Tibial nerve (tissue), 4 donors: ENCODE data around the gene ZNF787. TPM values are rescaled to one million over a fixed set of nuclear protein-coding genes. Genes with fewer than 3 reads are reported as not detected.

Source experiments
- DNase-seq, 2 donors: peaks; one replicate each; pipeline ENCODE4 v3.0.0-alpha.2; 2019; ENCODE audit warnings: low spot score in 2 of 2
- H3K27ac ChIP-seq, 4 donors: fragments of 200-600 bp; sonication (generic) in 3 of 4; one replicate each; pipeline ENCODE4 v1.5.1; 2017 to 2019; ENCODE audit warnings: mild to moderate bottlenecking in 1 of 4
- H3K27me3 ChIP-seq, 2 donors: fragments of 200-600 bp; sonication (generic) in 1 of 2; one replicate each; pipeline versions ENCODE4 v1.5.1 to v1.6.0; 2017 to 2019
- H3K36me3 ChIP-seq, 3 donors: fragments of 200-600 bp; sonication (generic); one replicate each; pipeline ENCODE4 v1.5.1; 2018 to 2019
- H3K4me1 ChIP-seq, 4 donors: fragments of 200-600 bp; sonication (generic) in 3 of 4; one replicate each; pipeline ENCODE4 v1.5.1; 2017 to 2019
- H3K4me3 ChIP-seq, 4 donors: fragments of 200-600 bp; sonication (generic) in 3 of 4; one replicate each; pipeline ENCODE4 v1.5.1; 2017 to 2019; ENCODE audit warnings: mild to moderate bottlenecking in 1 of 4, moderate library complexity in 1 of 4
- H3K9me3 ChIP-seq, 4 donors: fragments of 200-600 bp; sonication (generic) in 3 of 4; one replicate each; pipeline ENCODE4 v1.5.1; 2017 to 2019
- EP300 ChIP-seq, 2 donors: sonication (generic); formaldehyde crosslinking; IDR thresholded peaks; one replicate each; pipeline ENCODE4 v1.6.1; 2017; ENCODE audit warnings: antibody characterized with exemption in 2 of 2, mild to moderate bottlenecking in 1 of 2
- POLR2A ChIP-seq, 2 donors: fragments of 450-650 bp; IDR thresholded peaks; one replicate each; pipeline ENCODE4 v1.6.1; 2017; ENCODE audit warnings: antibody characterized with exemption in 2 of 2, mild to moderate bottlenecking in 2 of 2, moderate library complexity in 2 of 2
- WGBS, 2 donors: methylation state at CpG; one replicate each; pipeline ENCODE4 v1.1.5; 2018; 5-methylcytosine and 5-hydroxymethylcytosine counted together
- total RNA-seq, 4 donors: library from RNA; depleted of rRNA; stranded (reverse); fragments of >200 nt; gene quantifications; one replicate each; pipeline ENCODE4 v1.1.0, GENCODE V29; 2016
- TF ChIP-seq, protein P1 (sequence below), 5 experiments: fragments of 200-600 bp in 3 of 5; fragments of 450-650 bp in 2 of 5; sonication (generic) in 3 of 5; IDR thresholded peaks; one replicate each; pipeline ENCODE4 v1.5.1; 2016 to 2019; ENCODE audit warnings: antibody characterized with exemption in 5 of 5, mild to moderate bottlenecking in 3 of 5, moderate library complexity in 2 of 5

Gene ZNF787
- total RNA-seq, 4 donors from 2014 or later = 13.6 to 21.6 (median 18.5) TPM

DNA sequence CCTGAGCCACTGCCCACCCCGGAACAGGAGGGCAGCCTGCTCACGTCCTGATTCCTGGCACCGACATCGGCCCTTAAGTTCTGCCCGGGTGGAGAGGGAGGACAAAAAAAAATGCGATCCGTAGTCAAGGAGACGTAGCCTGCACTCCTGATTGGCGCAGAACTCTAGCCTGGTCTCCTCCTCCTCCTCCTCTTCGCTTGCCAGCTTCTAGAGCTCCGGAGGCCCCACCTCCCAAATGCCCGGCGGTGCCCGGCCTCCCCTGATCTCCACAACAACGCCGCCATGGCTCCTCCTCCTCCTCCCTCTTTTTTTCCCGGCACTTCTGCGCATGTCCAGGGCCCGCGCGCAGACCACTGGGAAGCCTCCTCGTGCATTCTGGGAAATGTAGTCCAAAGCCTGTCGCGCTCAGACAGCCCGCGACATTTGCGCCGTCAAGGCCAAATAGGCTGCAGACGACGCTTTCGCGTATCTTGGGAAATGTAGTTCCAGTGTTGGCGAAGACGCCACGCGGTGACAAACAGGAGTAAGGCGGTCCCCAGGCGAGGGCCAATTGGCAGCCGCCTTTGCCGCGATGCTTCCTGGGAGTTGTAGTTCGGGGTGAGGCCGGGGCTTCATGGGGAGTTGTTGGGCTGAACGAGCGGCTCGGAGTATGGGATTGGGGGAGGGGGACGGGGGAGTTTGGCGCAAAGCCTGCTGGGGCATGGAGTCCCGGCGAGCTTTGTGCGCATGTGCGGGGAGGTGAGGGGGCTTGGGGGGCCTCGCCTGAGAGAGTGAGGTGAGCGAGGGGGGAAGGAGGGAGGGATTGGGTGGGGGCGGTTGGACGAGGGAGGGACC is 19.7 kb upstream of the ZNF787 start, which contains the start of gene ZNF444:
Gene ZNF444, plus strand, starts transcription at position 705 of the 834 bp plus-strand sequence. CDS start 5,625 bp downstream, outside the sequence.
- Histone ChIP-seq H3K4me3 (peak within 1 kb of the TSS; percentile 39 to 66 (median 53)), H3K4me1 (peaks cover 0 to 32% (median 6%) of the 10 kb centered on the region in 4 donors), H3K36me3 (peaks cover 0 to under 1% (median 0%) of the 10 kb centered on the region in 3 donors), H3K9me3 (no peaks in the 10 kb centered on the region), H3K27me3 (no peaks in the 10 kb centered on the region), H3K27ac (peak within 1 kb of the TSS; percentile 88 to 95 (median 92))
- DNase-seq = peak; percentile 96 to 97
- peak; percentile 91 to 97 for TF ChIP-seq EP300 (IDR thresholded peaks at IDR 0.05)
- TF ChIP-seq, protein P1, sequence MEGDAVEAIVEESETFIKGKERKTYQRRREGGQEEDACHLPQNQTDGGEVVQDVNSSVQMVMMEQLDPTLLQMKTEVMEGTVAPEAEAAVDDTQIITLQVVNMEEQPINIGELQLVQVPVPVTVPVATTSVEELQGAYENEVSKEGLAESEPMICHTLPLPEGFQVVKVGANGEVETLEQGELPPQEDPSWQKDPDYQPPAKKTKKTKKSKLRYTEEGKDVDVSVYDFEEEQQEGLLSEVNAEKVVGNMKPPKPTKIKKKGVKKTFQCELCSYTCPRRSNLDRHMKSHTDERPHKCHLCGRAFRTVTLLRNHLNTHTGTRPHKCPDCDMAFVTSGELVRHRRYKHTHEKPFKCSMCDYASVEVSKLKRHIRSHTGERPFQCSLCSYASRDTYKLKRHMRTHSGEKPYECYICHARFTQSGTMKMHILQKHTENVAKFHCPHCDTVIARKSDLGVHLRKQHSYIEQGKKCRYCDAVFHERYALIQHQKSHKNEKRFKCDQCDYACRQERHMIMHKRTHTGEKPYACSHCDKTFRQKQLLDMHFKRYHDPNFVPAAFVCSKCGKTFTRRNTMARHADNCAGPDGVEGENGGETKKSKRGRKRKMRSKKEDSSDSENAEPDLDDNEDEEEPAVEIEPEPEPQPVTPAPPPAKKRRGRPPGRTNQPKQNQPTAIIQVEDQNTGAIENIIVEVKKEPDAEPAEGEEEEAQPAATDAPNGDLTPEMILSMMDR (IDR thresholded peaks at IDR 0.05) = peak in 1 of 5 experiments; percentile 32
- peak; percentile 31 to 64 for TF ChIP-seq POLR2A (IDR thresholded peaks at IDR 0.05)
- WGBS, 2 donors = 0 to 1% methylated on average over 54 to 55 of the region's 56 CpGs

DNA sequence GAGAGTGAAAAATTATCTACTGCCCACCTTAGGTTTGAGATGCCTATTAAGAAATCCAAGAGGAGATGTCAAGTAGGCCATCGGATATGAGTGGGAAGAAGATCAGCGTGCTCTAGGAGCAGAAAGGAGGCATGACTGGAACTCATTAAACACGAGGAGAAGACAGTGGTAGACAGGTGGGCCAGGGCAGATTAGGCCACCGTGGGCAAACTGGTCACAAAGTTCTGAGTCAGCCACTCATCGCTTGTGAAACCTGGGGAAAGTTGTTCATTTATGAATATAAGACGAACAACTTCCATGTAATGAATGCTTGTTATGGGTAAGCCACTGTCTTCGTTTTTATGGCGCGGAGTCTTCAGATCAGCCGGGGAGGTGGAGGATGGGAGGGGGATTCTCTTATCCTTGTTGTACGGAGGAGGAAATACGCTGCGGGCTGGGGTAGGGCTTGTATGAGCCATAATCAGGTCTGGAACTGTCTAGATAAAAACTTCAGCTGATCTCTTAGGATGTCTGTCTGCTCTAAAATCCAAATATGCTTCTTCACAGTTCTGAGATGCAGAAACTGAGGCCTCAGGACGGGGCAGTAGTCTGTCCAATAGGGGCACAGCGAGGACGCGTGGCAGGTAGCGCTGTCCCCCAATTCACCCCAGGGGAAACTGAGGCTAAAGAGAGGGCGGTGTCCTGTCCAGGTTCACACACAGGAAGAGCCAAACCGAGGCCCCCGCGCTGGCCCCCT is 18.9 kb upstream of the ZNF787 start:
- Histone ChIP-seq H3K9me3 (no peaks in the 10 kb centered on the region), H3K27me3 (no peaks in the 10 kb centered on the region), H3K27ac (peak overlapping the region; percentile 88 to 95 (median 92)), H3K36me3 (no peaks in the 10 kb centered on the region), H3K4me3 (peak overlapping the region; percentile 39 to 66 (median 53)), H3K4me1 (peaks cover 0 to 32% (median 6%) of the 10 kb centered on the region in 4 donors)
- WGBS, 2 donors = 26% methylated on average over 22 of the region's 22 CpGs
- DNase-seq = no peak
- no peak for TF ChIP-seq POLR2A (IDR thresholded peaks at IDR 0.05)
- no peak for TF ChIP-seq EP300 (IDR thresholded peaks at IDR 0.05)

DNA sequence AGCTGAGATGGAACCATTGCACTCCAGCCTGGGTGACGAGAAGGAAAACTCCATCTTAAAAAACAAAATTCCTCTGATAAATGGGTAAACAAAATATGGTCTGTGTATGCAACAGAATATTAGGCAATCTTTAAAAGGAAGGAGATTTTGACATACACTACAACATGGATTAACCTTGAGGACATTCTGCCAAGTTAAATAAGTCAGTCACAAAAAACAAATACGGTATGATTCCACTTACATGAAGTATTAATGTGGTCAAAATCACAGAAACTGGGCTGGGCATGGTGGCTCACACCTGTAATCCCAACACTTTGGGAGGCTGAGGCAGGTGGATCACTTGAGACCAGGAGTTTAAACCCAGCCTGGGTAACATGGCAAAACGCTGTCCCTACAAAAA is 17.0 kb upstream of the ZNF787 start:
- Histone ChIP-seq H3K9me3 (no peaks in the 10 kb centered on the region), H3K36me3 (no peaks in the 10 kb centered on the region), H3K4me3 (no peak overlapping the region), H3K4me1 (peaks cover 0 to 25% (median 6%) of the 10 kb centered on the region in 4 donors), H3K27me3 (no peaks in the 10 kb centered on the region), H3K27ac (no peak overlapping the region)
- DNase-seq = no peak
- TF ChIP-seq EP300 (IDR thresholded peaks at IDR 0.05) (no peak), POLR2A (IDR thresholded peaks at IDR 0.05) (no peak)
- TF ChIP-seq, protein P1 (IDR thresholded peaks at IDR 0.05) = no peak
- WGBS, 2 donors = 65 to 82% methylated on average over 3 of the region's 3 CpGs

DNA sequence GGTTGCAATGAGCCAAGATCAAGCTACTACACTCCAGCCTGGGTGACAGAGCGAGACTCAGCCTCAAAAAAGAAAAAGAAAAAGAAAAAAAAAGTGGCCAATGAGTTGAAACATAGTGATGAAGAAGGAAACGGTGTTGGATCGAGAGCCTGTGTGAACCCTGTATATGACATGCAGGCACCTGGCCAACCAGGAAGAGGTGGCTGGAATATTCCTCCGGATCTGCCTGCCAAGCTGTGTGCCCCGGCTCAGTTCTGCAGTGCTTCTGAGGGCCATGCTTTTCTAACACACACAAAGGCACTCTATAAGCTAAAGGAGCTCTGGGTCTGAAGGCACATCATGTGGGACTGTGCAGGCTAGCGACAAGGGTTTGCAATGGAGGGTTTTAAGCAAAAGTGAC is 16.3 kb upstream of the ZNF787 start:
- Histone ChIP-seq H3K4me3 (no peak overlapping the region), H3K4me1 (peaks cover 0 to 25% (median 6%) of the 10 kb centered on the region in 4 donors), H3K27ac (no peak overlapping the region), H3K36me3 (no peaks in the 10 kb centered on the region), H3K27me3 (no peaks in the 10 kb centered on the region), H3K9me3 (no peaks in the 10 kb centered on the region)
- TF ChIP-seq, protein P1 (IDR thresholded peaks at IDR 0.05) = no peak
- no peak for TF ChIP-seq POLR2A (IDR thresholded peaks at IDR 0.05)
- no peak for TF ChIP-seq EP300 (IDR thresholded peaks at IDR 0.05)
- DNase-seq = no peak
- WGBS, 2 donors = 74 to 77% methylated on average over 6 of the region's 6 CpGs

DNA sequence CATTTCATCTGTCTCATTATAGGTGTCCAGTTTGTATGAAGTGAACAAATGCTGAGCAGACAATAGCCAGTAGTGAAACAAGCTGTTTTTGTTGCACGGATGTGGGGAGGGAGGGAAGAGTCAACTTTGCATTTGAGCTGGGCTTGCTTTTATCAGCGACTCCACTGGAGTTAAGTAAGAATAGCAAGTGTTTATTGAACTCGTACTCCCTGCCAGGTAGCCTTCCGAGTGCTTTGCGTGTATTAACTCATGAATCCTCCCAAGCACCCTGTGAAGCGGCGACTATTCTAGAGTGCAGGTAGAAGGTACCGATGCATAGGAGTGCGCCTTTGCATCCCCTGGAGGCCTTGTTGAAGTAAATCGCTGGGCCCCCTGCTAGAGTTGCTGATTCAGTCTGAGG is 15.3 kb upstream of the ZNF787 start:
- no peaks in the 10 kb centered on the region for H3K36me3 ChIP-seq
- no peak overlapping the region for H3K27ac ChIP-seq
- peaks cover 0 to 25% (median 4%) of the 10 kb centered on the region in 4 donors for H3K4me1 ChIP-seq
- DNase-seq = no peak
- H3K9me3 ChIP-seq = no peaks in the 10 kb centered on the region
- WGBS, 2 donors = 60 to 64% methylated on average over 10 of the region's 10 CpGs
- H3K4me3 ChIP-seq = no peak overlapping the region
- H3K27me3 ChIP-seq = no peaks in the 10 kb centered on the region
- no peak for TF ChIP-seq EP300 (IDR thresholded peaks at IDR 0.05)
- TF ChIP-seq, protein P1 (IDR thresholded peaks at IDR 0.05) = no peak
- no peak for TF ChIP-seq POLR2A (IDR thresholded peaks at IDR 0.05)
